CD4-positive, alpha-beta T cell (primary cell): ENCODE data around the gene FEM1C. TPM values are rescaled to one million over a fixed set of nuclear protein-coding genes. Genes with fewer than 3 reads are reported as not detected.

Source experiments
- ATAC-seq: fragments of 200-7000 bp; cut with Tn5 transposase; one replicate; pipeline ENCODE4 v1.10.0; 2022; ENCODE audit warnings: mild to moderate bottlenecking; ENCODE audit not compliant: poor library complexity
- CTCF ChIA-PET: fragments of 350-600 bp; sonication (Branson Sonifier 250); formaldehyde crosslinking; loops from one replicate; lab custom pipeline; 2021; ENCODE audit warnings: antibody characterized with exemption, inconsistent platforms; lab: Charles Lee
- POLR2A ChIA-PET: fragments of 350-600 bp; sonication (Branson Sonifier 250); formaldehyde crosslinking; loops from one replicate; lab custom pipeline; 2021; ENCODE audit warnings: antibody characterized with exemption, inconsistent platforms; lab: Charles Lee
- DNase-seq, 14 experiments: peaks; one replicate each; pipeline ENCODE4 v3.0.0-alpha.2; 2013 to 2020; ENCODE audit warnings: mixed read lengths in 2 of 14
- H3K27ac ChIP-seq, 2 donors: one replicate each; pipeline versions ENCODE4 v1.5.1 to v1.7.0; 2013; ENCODE audit warnings: low read length in 2 of 2, low read depth in 1 of 2, mild to moderate bottlenecking in 1 of 2
- H3K27me3 ChIP-seq, 2 experiments: 1 replicate in 1 of 2; 2 replicates in 1 of 2; pipeline versions ENCODE4 v1.6.1 to v1.7.0; 2013; ENCODE audit warnings: low read length in 2 of 2, control low read depth in 1 of 2, mild to moderate bottlenecking in 1 of 2, moderate library complexity in 1 of 2; ENCODE audit not compliant: insufficient read depth in 2 of 2, control insufficient read depth in 1 of 2
- H3K36me3 ChIP-seq: one replicate; pipeline ENCODE4 v1.6.1; 2013; ENCODE audit warnings: low read length, control low read depth; ENCODE audit not compliant: insufficient read depth
- H3K4me1 ChIP-seq: one replicate; pipeline ENCODE4 v1.6.1; 2013; ENCODE audit warnings: low read length, control low read depth; ENCODE audit not compliant: insufficient read depth
- H3K4me3 ChIP-seq: one replicate; pipeline ENCODE4 v1.5.1; 2013; ENCODE audit warnings: mild to moderate bottlenecking, low read length, moderate library complexity
- H3K9me3 ChIP-seq, 2 experiments: 1 replicate in 1 of 2; 2 replicates in 1 of 2; pipeline versions ENCODE4 v1.6.1 to v1.7.0; 2013; ENCODE audit warnings: low read length in 2 of 2, mild to moderate bottlenecking in 2 of 2, control low read depth in 1 of 2, moderate library complexity in 1 of 2; ENCODE audit not compliant: control insufficient read depth in 1 of 2, insufficient read depth in 1 of 2
- H3K27ac Mint-ChIP-seq: one replicate; pipeline ENCODE4 v1.8.0; 2020; ENCODE audit warnings: mixed read lengths
- H3K27me3 Mint-ChIP-seq: one replicate; pipeline ENCODE4 v1.8.0; 2021; ENCODE audit warnings: mixed read lengths
- H3K36me3 Mint-ChIP-seq: one replicate; pipeline ENCODE4 v1.8.0; 2021; ENCODE audit warnings: low read depth, mixed read lengths
- H3K4me1 Mint-ChIP-seq: one replicate; pipeline ENCODE4 v1.8.0; 2021; ENCODE audit warnings: low read depth, mixed read lengths
- H3K4me3 Mint-ChIP-seq: one replicate; pipeline ENCODE4 v1.8.0; 2020; ENCODE audit warnings: mild to moderate bottlenecking, mixed read lengths
- H3K9me3 Mint-ChIP-seq: one replicate; pipeline ENCODE4 v1.8.0; 2020; ENCODE audit warnings: mixed read lengths
- intact Hi-C, 2 experiments: fragments of 100-400 bp; cut with DNase I in 1 of 2; cut with micrococcal nuclease in 1 of 2; formaldehyde crosslinking; loops; one replicate each; pipeline versions ENCODE4 v1.15.1 to v1.9.0; 2023 to 2025; cut with DNase I, micrococcal nuclease
- total RNA-seq, 174 experiments: library from RNA in 2 of 174; stranded (reverse) in 2 of 174; gene quantifications; one replicate each; pipeline ENCODE4 v1.2.3 and lab custom pipeline; 2021 to 2026
- TF ChIP-seq, protein P1 (sequence below): fragments of 200-600 bp; IDR thresholded peaks from one replicate; pipeline ENCODE4 v1.8.0; 2022; ENCODE audit warnings: antibody characterized with exemption, mild to moderate bottlenecking

FEM1C gene
- total RNA-seq, 2 experiments from 2014 or later = 43.3 to 44.2 TPM

GRCh38 chr5:115553082-115553481 is 8.5 kb upstream of the FEM1C start:
- ChIA-PET CTCF (no interaction called here), POLR2A (no interaction called here)
- Histone ChIP-seq H3K9me3 (no peaks in the 10 kb centered on the region), H3K4me3 (no peak overlapping the region), H3K27ac (no peak overlapping the region), H3K36me3 (no peaks in the 10 kb centered on the region), H3K4me1 (no peaks in the 10 kb centered on the region), H3K27me3 (peaks cover 0 to 3% of the 10 kb centered on the region in 2 experiments)
- TF ChIP-seq, protein P1, sequence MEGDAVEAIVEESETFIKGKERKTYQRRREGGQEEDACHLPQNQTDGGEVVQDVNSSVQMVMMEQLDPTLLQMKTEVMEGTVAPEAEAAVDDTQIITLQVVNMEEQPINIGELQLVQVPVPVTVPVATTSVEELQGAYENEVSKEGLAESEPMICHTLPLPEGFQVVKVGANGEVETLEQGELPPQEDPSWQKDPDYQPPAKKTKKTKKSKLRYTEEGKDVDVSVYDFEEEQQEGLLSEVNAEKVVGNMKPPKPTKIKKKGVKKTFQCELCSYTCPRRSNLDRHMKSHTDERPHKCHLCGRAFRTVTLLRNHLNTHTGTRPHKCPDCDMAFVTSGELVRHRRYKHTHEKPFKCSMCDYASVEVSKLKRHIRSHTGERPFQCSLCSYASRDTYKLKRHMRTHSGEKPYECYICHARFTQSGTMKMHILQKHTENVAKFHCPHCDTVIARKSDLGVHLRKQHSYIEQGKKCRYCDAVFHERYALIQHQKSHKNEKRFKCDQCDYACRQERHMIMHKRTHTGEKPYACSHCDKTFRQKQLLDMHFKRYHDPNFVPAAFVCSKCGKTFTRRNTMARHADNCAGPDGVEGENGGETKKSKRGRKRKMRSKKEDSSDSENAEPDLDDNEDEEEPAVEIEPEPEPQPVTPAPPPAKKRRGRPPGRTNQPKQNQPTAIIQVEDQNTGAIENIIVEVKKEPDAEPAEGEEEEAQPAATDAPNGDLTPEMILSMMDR = no peak
- intact Hi-C loops = no loop called here
- no peak for ATAC-seq
- no peak overlapping the region for H3K27ac Mint-ChIP-seq
- DNase-seq = no peak
- H3K27me3 Mint-ChIP-seq = peaks cover 7% of the 10 kb centered on the region
- H3K36me3 Mint-ChIP-seq = no peaks in the 10 kb centered on the region
- H3K4me3 Mint-ChIP-seq = no peak overlapping the region
- peaks cover 21% of the 10 kb centered on the region for H3K4me1 Mint-ChIP-seq
- H3K9me3 Mint-ChIP-seq = no peaks in the 10 kb centered on the region

DNA sequence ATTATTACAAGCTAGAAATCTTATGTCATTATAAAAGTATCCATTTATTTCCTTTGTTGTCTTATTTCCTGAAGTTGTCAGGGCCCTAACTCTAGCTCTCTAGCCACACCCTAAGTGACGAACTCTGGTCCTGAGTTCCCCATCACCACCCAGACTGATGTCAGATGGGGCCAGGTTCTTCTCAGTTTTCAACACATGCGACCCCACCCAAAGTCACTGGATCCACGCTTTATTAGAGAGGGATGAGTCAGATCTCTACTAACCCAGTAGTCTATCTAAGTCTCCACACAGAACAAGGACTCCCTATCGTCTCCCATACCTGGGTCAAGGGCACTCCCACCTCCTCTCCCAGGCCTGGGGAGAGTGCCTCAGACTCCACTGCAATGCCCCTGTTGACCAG is 6.8 kb upstream of the FEM1C start:
- TF ChIP-seq, protein P1 = no peak
- Mint-ChIP-seq H3K36me3 (no peaks in the 10 kb centered on the region), H3K27me3 (peaks cover 7% of the 10 kb centered on the region), H3K27ac (no peak overlapping the region), H3K4me1 (peaks cover 5% of the 10 kb centered on the region), H3K9me3 (no peaks in the 10 kb centered on the region), H3K4me3 (no peak overlapping the region)
- Histone ChIP-seq H3K27ac (no peak overlapping the region), H3K4me1 (no peaks in the 10 kb centered on the region), H3K27me3 (peaks cover 0 to 3% of the 10 kb centered on the region in 2 experiments), H3K4me3 (no peak overlapping the region), H3K9me3 (no peaks in the 10 kb centered on the region), H3K36me3 (no peaks in the 10 kb centered on the region)
- ATAC-seq (no peak), DNase-seq (peak in 3 of 14 experiments; percentile 18 to 55 (median 33))
- intact Hi-C loops = loop anchor here in 1 of 2 experiments (2.0 kb wide), 1 partner anchor 23 kb away; no protein-coding TSS in a partner anchor
- POLR2A ChIA-PET = no interaction called here
- CTCF ChIA-PET = no interaction called here

DNA sequence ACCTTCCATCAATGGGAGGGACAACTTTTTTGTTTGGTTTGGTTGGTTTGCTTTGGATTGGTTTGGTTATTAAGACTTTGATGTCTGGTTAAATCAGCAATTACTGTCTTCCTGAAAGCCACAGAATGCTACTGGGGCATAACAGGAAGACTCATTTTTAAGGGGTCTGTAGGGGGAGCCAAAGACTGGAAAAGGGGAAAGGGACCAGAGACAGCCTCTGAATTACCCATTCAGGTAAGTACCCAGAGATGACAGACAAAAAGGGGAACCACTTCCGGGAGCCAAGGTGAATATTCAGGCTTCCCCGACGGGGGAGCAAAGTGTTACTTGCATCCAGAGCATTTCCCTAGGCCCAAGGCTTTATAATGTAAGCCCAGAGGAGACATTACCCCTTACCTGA is 4.6 kb upstream of the FEM1C start:
- Histone ChIP-seq H3K4me1 (peaks cover 6% of the 10 kb centered on the region), H3K36me3 (no peaks in the 10 kb centered on the region), H3K9me3 (no peaks in the 10 kb centered on the region), H3K27me3 (peaks cover 0 to 3% of the 10 kb centered on the region in 2 experiments), H3K4me3 (no peak overlapping the region), H3K27ac (no peak overlapping the region)
- H3K4me1 Mint-ChIP-seq = peaks cover 15% of the 10 kb centered on the region
- intact Hi-C loops = loop anchor here (5.0 to 10.0 kb wide), 4 partner anchors 38 to 538 kb away; partner anchors contain the start of genes AP3S1 (in 1 of the 2), ATG12 (in 1 of the 2) and COMMD10 (in 1 of the 2)
- TF ChIP-seq, protein P1 = no peak
- peaks cover 12% of the 10 kb centered on the region for H3K36me3 Mint-ChIP-seq
- H3K27ac Mint-ChIP-seq = no peak overlapping the region
- ChIA-PET POLR2A (no interaction called here), CTCF (no interaction called here)
- H3K4me3 Mint-ChIP-seq = no peak overlapping the region
- H3K9me3 Mint-ChIP-seq = no peaks in the 10 kb centered on the region
- DNase-seq (peak in 3 of 14 experiments; percentile 16 to 21 (median 17)), ATAC-seq (no peak)
- peaks cover 7% of the 10 kb centered on the region for H3K27me3 Mint-ChIP-seq
